NCI-H2107 treated with DMSO at 0.1 percent for 48 hours (cell line): ENCODE results near the gene CCDC71L.
A peak's percentile ranks its signal among the peaks of the same experiment; 100 is the strongest.

Source experiments
- DNase-seq: peaks from one replicate; lab custom pipeline; 2025; ENCODE audit not compliant: unreplicated experiment; lab: John Stamatoyannopoulos, UW

Gene CCDC71L

GRCh38 chr7:106626376-106627164 lies 34.4 kb downstream of the CCDC71L start:
- no peak for DNase-seq

GRCh38 chr7:106625678-106626301 lies 35.2 kb downstream of the CCDC71L start:
- DNase-seq = no peak

GRCh38 chr7:106623853-106624252 lies 37.1 kb downstream of the CCDC71L start:
- no peak for DNase-seq

GRCh38 chr7:106623315-106623660 lies 37.7 kb downstream of the CCDC71L start:
- DNase-seq = no peak

- no peak for DNase-seq
These were observed 38.2 kb downstream of the CCDC71L start for GRCh38 chr7:106622654-106623314.

GRCh38 chr7:106621393-106622132 lies 39.4 kb downstream of the CCDC71L start:
- DNase-seq = no peak

GRCh38 chr7:106620676-106621075 lies 40.3 kb downstream of the CCDC71L start:
- no peak for DNase-seq

- no peak for DNase-seq
These were observed 40.9 kb downstream of the CCDC71L start for GRCh38 chr7:106620034-106620433.

GRCh38 chr7:106619213-106619612 lies 41.7 kb downstream of the CCDC71L start:
- DNase-seq = no peak

GRCh38 chr7:106618480-106618879 lies 42.5 kb downstream of the CCDC71L start:
- DNase-seq = no peak

- no peak for DNase-seq
These were observed 43.1 kb downstream of the CCDC71L start for GRCh38 chr7:106617860-106618259.

- DNase-seq = no peak
These were observed 44.3 kb downstream of the CCDC71L start for GRCh38 chr7:106616708-106617051.

GRCh38 chr7:106615808-106616707 lies 44.9 kb downstream of the CCDC71L start:
- no peak for DNase-seq

GRCh38 chr7:106614751-106615150 lies 46.2 kb downstream of the CCDC71L start:
- no peak for DNase-seq

- DNase-seq = no peak
These were observed 47.0 kb downstream of the CCDC71L start for GRCh38 chr7:106613848-106614560.

- DNase-seq = no peak
These were observed 47.7 kb downstream of the CCDC71L start for GRCh38 chr7:106613279-106613678.

GRCh38 chr7:106612432-106612831 lies 48.5 kb downstream of the CCDC71L start:
- no peak for DNase-seq

GRCh38 chr7:106611911-106612310 lies 49.0 kb downstream of the CCDC71L start:
- no peak for DNase-seq

GRCh38 chr7:106610996-106611886 lies 49.7 kb downstream of the CCDC71L start:
- DNase-seq = peak; percentile 81
